Panc1 (cell line): Measurements from ENCODE around the gene PRODH. TPM values are rescaled to one million over a fixed set of nuclear protein-coding genes. Genes with fewer than 3 reads are reported as not detected.
"Not testable (repeated sequence)": the region's sequence is repeated elsewhere in the genome, so short reads cannot be mapped to it uniquely, and the experiment has no call there.

Source experiments
- ATAC-seq: fragments of 200-7000 bp; cut with Tn5 transposase; 2 replicates; pipeline ENCODE4 v1.9.1; 2020; ENCODE audit warnings: mild to moderate bottlenecking, moderate library complexity
- BruUV-seq: library from RNA; stranded (reverse); fragments of 400-500 nt; replicated peaks from 2 replicates; lab custom pipeline; 2021; lab: Mats Ljungman, UMichigan
- CTCF ChIA-PET: fragments of 300-600 bp; sonication (Branson Sonifier 250); formaldehyde crosslinking; loops from one replicate; lab custom pipeline; 2022; ENCODE audit warnings: antibody characterized with exemption; lab: Charles Lee
- POLR2A ChIA-PET: fragments of 300-600 bp; sonication (Branson Sonifier 250); formaldehyde crosslinking; loops from one replicate; lab custom pipeline; 2022; ENCODE audit warnings: antibody characterized with exemption; lab: Charles Lee
- DNase-seq: peaks from one replicate; pipeline ENCODE4 v3.0.0-alpha.2; 2010; ENCODE audit warnings: low read depth, low spot score
- H3K27ac ChIP-seq: 2 replicates; pipeline ENCODE4 v1.5.1; 2011; ENCODE audit warnings: mild to moderate bottlenecking, low read length, inconsistent platforms
- H3K27me3 ChIP-seq: fragments of 200-500 bp; sonication (Bioruptor generic); 2 replicates; pipeline ENCODE4 v1.6.0; 2014; ENCODE audit warnings: low read length, inconsistent platforms; ENCODE audit not compliant: control insufficient read depth, insufficient read depth
- H3K36me3 ChIP-seq: fragments of 200-500 bp; sonication (Bioruptor generic); 2 replicates; pipeline ENCODE4 v1.5.1; 2014; ENCODE audit warnings: inconsistent platforms, mild to moderate bottlenecking, low read length, moderate library complexity; ENCODE audit not compliant: control insufficient read depth, insufficient read depth
- H3K4me1 ChIP-seq: 2 replicates; pipeline ENCODE4 v1.5.1; 2011; ENCODE audit warnings: inconsistent platforms, mild to moderate bottlenecking, low read length, moderate library complexity; ENCODE audit not compliant: control insufficient read depth, insufficient read depth
- H3K4me3 ChIP-seq, 2 experiments: 2 replicates each; pipeline ENCODE4 v1.5.1; 2011 to 2012; ENCODE audit warnings: low read depth in 2 of 2, low read length in 2 of 2, mild to moderate bottlenecking in 2 of 2, inconsistent platforms in 1 of 2, moderate library complexity in 1 of 2
- H3K9me3 ChIP-seq: fragments of 200-500 bp; sonication (Bioruptor generic); 2 replicates; pipeline ENCODE4 v1.5.1; 2014; ENCODE audit warnings: low read depth, mild to moderate bottlenecking, inconsistent platforms, low read length, moderate library complexity; ENCODE audit not compliant: control insufficient read depth, insufficient read depth
- POLR2AphosphoS5 ChIP-seq: IDR thresholded peaks from 2 replicates; pipeline ENCODE4 v1.6.1; 2012; ENCODE audit warnings: mild to moderate bottlenecking, low read depth, low read length, moderate library complexity
- SIN3A ChIP-seq: IDR thresholded peaks from 2 replicates; pipeline ENCODE4 v1.6.1; 2012; ENCODE audit warnings: low read depth, mild to moderate bottlenecking, low read length, moderate library complexity, borderline replicate concordance; ENCODE audit not compliant: insufficient read depth
- TCF7L2 ChIP-seq: IDR thresholded peaks from 2 replicates; pipeline ENCODE4 v1.6.1; 2011; ENCODE audit warnings: mild to moderate bottlenecking, low read depth, low read length, inconsistent platforms
- in situ Hi-C: cut with HindIII; loops from 2 replicates; pipeline ENCODE4 v1.10.0; 2016; ENCODE audit warnings: low sequenced_read_pairs, low pct_unique_long_range_greater_than_20kb
- intact Hi-C: fragments of 100-400 bp; cut with micrococcal nuclease; formaldehyde crosslinking; loops from one replicate; pipeline ENCODE4 v1.10.0; 2022; ENCODE audit not compliant: unreplicated experiment
- total RNA-seq: library from RNA; stranded (reverse); gene quantifications from one replicate; pipeline ENCODE4 v1.2.1, GENCODE V29; 2021; ENCODE audit not compliant: unreplicated experiment
- TF ChIP-seq, protein P1 (sequence below), 2 experiments: IDR thresholded peaks; 2 replicates each; pipeline ENCODE4 v1.6.1; 2011 to 2012; ENCODE audit warnings: low read depth in 2 of 2, control low read depth in 1 of 2, low read length in 1 of 2, mild to moderate bottlenecking in 1 of 2, moderate library complexity in 1 of 2; ENCODE audit not compliant: insufficient read depth in 1 of 2
- TF ChIP-seq, protein P2 (sequence below): fragments of 450-650 bp; IDR thresholded peaks from 2 replicates; pipeline ENCODE4 v1.5.1; 2017; ENCODE audit warnings: mild to moderate bottlenecking

PRODH gene
- total RNA-seq, 1 experiment from 2014 or later: 1.4 TPM

DNA sequence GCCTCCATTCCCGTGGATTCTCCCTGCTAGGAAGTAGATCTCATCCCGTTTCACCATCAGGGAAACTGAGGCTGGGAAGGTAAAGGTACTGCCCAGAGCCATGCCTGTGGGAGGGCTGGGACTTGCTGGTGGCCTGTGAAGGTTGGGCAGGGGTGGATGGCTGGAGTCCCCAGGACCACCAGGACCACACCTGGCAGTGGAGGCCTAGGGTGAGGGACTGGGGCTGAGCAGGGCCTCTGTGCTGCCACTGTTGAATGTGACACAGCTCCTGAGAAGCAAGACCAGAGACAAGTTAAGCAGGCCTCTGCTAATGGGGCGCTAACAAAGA lies 26.2 kb upstream of the PRODH start:
- TF ChIP-seq SIN3A (no peak), TCF7L2 (no peak), POLR2AphosphoS5 (no peak)
- TF ChIP-seq, protein P1, sequence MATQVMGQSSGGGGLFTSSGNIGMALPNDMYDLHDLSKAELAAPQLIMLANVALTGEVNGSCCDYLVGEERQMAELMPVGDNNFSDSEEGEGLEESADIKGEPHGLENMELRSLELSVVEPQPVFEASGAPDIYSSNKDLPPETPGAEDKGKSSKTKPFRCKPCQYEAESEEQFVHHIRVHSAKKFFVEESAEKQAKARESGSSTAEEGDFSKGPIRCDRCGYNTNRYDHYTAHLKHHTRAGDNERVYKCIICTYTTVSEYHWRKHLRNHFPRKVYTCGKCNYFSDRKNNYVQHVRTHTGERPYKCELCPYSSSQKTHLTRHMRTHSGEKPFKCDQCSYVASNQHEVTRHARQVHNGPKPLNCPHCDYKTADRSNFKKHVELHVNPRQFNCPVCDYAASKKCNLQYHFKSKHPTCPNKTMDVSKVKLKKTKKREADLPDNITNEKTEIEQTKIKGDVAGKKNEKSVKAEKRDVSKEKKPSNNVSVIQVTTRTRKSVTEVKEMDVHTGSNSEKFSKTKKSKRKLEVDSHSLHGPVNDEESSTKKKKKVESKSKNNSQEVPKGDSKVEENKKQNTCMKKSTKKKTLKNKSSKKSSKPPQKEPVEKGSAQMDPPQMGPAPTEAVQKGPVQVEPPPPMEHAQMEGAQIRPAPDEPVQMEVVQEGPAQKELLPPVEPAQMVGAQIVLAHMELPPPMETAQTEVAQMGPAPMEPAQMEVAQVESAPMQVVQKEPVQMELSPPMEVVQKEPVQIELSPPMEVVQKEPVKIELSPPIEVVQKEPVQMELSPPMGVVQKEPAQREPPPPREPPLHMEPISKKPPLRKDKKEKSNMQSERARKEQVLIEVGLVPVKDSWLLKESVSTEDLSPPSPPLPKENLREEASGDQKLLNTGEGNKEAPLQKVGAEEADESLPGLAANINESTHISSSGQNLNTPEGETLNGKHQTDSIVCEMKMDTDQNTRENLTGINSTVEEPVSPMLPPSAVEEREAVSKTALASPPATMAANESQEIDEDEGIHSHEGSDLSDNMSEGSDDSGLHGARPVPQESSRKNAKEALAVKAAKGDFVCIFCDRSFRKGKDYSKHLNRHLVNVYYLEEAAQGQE (IDR thresholded peaks at IDR 0.05; ENCODE audit: insufficient read depth in 1 of 2, low read depth in 2 of 2, low read length in 1 of 2): no peak
- TF ChIP-seq, protein P2, sequence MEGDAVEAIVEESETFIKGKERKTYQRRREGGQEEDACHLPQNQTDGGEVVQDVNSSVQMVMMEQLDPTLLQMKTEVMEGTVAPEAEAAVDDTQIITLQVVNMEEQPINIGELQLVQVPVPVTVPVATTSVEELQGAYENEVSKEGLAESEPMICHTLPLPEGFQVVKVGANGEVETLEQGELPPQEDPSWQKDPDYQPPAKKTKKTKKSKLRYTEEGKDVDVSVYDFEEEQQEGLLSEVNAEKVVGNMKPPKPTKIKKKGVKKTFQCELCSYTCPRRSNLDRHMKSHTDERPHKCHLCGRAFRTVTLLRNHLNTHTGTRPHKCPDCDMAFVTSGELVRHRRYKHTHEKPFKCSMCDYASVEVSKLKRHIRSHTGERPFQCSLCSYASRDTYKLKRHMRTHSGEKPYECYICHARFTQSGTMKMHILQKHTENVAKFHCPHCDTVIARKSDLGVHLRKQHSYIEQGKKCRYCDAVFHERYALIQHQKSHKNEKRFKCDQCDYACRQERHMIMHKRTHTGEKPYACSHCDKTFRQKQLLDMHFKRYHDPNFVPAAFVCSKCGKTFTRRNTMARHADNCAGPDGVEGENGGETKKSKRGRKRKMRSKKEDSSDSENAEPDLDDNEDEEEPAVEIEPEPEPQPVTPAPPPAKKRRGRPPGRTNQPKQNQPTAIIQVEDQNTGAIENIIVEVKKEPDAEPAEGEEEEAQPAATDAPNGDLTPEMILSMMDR: no peak
- ChIA-PET POLR2A (no interaction called here), CTCF (interaction anchor here (0.6 kb wide), 1 partner anchor 518 kb away, joined by 3 read pairs; the partner anchor contains the start of gene CDC45)
- ATAC-seq: no peak
- H3K9me3 ChIP-seq: no peaks in the 10 kb centered on the region
- intact Hi-C loops: no loop called here
- BruUV-seq: no TSS peak
- in situ Hi-C loops: no loop called here
- H3K27ac ChIP-seq: no peak overlapping the region
- no peaks in the 10 kb centered on the region for H3K27me3 ChIP-seq
- no peak for DNase-seq
- no peaks in the 10 kb centered on the region for H3K4me1 ChIP-seq
- no peak overlapping the region for H3K4me3 ChIP-seq
- H3K36me3 ChIP-seq: no peaks in the 10 kb centered on the region

DNA sequence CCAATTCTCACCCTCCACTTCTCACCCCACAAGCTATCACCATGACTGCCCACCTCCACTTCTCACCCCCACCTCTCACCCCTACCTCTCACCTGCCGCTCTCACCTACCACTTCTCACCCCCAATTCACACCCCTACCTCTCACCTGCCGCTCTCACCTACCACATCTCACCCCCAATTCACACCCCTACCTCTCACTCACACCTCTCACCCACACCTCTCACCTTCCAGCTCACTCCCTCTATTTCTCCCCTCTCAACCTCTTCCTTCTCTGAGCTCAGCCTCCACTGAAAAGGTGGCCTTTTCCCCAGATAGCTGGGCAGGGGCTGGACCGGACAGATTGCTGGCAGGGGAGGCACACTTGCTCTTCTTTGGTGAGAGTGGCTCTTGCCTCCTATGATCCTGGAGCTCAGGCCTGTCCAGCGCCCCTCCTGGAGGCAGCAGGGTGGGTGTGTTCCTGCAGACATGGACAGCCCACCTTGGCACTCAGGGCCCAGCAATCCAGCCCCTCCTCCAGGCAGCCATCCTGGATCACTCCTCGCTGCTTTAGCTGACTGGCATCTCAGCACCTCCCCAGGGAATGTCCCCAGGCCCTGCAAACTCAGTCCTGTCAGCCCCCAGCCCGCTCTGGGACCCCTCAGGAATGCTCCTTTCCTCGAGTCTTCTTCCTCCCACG lies 25.7 kb upstream of the PRODH start:
- H3K36me3 ChIP-seq, DNase-seq: not testable (repeated sequence)
- CTCF ChIA-PET: interaction anchor here (0.5 to 0.6 kb wide), 2 partner anchors 518 to 810 kb away, joined by 3 to 6 read pairs; partner anchors contain the start of gene CDC45

DNA sequence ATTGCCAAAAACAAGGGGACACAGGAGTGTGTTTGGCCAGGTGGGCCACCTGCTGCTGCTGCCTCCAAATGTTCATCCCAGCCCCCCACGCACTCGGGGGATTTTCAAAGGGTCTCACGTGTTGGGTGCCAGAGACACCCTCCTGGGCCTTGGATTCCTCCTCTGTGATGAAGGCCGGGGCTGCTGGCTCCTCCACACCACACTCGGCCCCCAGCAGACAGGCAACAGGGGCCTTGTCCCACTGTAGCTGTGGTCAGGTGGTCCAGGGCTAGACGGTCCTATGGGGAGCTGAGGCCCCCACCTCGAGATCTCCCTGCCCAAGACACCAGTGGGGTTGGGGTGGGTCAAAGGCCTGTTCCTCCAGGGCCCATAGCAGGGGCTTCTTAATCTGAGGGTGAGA lies 25.1 kb upstream of the PRODH start:
- CTCF ChIA-PET: interaction anchor here (0.5 kb wide), 1 partner anchor 809 kb away, joined by 6 read pairs; no protein-coding TSS in a partner anchor
- H3K4me1 ChIP-seq, in situ Hi-C loops, H3K9me3 ChIP-seq, BruUV-seq, DNase-seq, POLR2A ChIA-PET, H3K4me3 ChIP-seq, H3K36me3 ChIP-seq, ATAC-seq, intact Hi-C loops, H3K27ac ChIP-seq, H3K27me3 ChIP-seq: not testable (repeated sequence)

More for the DNA sequence above, 25.7 kb upstream of the PRODH start:
- H3K9me3 ChIP-seq, in situ Hi-C loops, POLR2A ChIA-PET, H3K27ac ChIP-seq, BruUV-seq, H3K27me3 ChIP-seq, ATAC-seq, H3K4me3 ChIP-seq, H3K4me1 ChIP-seq, intact Hi-C loops: not testable (repeated sequence)

DNA sequence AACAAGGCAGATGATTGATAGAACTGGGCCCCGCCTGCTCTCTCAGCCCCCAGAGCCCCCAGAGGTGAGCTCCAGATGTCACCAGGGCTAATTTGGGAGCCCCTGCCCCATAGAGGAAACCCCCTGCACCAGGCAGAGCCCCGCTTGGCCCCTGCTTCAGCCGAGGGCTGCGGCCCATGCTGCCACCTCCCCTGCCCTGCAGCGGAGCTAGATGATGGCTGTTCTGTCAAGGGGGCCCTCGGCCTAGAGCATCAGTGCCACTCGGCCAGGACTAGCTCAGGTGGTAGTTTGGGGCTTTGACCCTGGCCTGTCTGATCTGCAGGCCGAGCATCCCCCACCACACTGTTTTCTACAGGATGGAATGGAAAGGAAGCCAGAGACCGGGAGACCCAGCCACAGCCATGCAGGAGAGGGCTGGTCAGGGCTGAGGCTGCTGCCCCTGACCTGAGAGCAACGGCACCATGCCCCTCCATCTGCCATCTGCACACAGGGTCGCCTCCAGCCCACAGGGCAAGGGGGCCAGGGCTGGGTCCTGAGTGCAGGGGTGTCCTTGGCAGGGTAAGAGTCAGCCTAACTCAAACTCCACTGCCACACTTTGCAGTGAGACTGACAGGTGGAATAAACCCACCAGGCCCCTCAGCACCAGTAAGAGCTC lies 24.2 kb upstream of the PRODH start:
- BruUV-seq, CTCF ChIA-PET, intact Hi-C loops, H3K4me1 ChIP-seq, H3K36me3 ChIP-seq, POLR2A ChIA-PET, H3K27me3 ChIP-seq, DNase-seq, H3K4me3 ChIP-seq, H3K27ac ChIP-seq, H3K9me3 ChIP-seq, in situ Hi-C loops, ATAC-seq: not testable (repeated sequence)

DNA sequence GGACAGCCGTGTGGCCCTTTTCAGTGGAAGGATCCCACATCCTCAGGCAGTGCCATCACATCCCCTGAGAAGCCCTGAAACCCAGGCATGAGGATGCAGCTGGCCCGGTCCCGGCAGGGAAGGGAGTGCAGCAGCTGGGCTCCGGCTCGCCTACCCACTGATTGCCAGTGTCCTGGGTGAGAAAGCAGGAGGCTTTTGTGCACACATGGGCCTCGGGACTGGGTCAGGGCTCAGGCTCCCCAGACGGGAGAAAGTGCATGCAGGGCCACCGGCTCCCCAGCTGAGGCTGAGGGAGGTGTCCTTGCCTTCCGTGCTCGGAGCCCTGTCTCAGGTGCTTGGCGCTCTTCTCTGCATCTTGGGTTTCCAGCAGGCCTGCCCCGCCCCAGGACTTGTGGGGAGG lies 23.6 kb upstream of the PRODH start:
- H3K4me3 ChIP-seq, ATAC-seq, H3K27ac ChIP-seq, in situ Hi-C loops, H3K36me3 ChIP-seq, DNase-seq, H3K9me3 ChIP-seq, H3K4me1 ChIP-seq, intact Hi-C loops, H3K27me3 ChIP-seq, POLR2A ChIA-PET, BruUV-seq, CTCF ChIA-PET: not testable (repeated sequence)
